ENCODE measurements around the gene BCAR3.

BCAR3 gene

GRCh38 chr1:93708734-93709481, 27.3 kb upstream of the BCAR3 start:
- Histone ChIP-seq H3K4me1 (ENCODE audit: insufficient read depth, poor library complexity, severe bottlenecking) (peaks cover 10% of the 10 kb centered on the region), H3K27me3 (ENCODE audit: insufficient read depth, poor library complexity, severe bottlenecking) (no peaks in the 10 kb centered on the region), H3K9me3 (ENCODE audit: severe bottlenecking) (no peaks in the 10 kb centered on the region), H3K27ac (ENCODE audit: poor library complexity, severe bottlenecking) (no peak overlapping the region), H3K36me3 (ENCODE audit: low read depth) (no peaks in the 10 kb centered on the region), H3K4me3 (ENCODE audit: severe bottlenecking) (no peak overlapping the region)
- ATAC-seq (ENCODE audit: low read depth) (no peak), DNase-seq (ENCODE audit: low spot score) (no peak)
- no peak for TF ChIP-seq CTCF (IDR thresholded peaks at IDR 0.05; ENCODE audit: poor library complexity, severe bottlenecking)

- no peaks in the 10 kb centered on the region for H3K27me3 ChIP-seq (ENCODE audit: insufficient read depth, poor library complexity, severe bottlenecking)
- H3K4me1 ChIP-seq (ENCODE audit: insufficient read depth, poor library complexity, severe bottlenecking) = peaks cover 19% of the 10 kb centered on the region
- DNase-seq (ENCODE audit: low spot score) (no peak), ATAC-seq (ENCODE audit: low read depth) (no peak)
- no peak overlapping the region for H3K4me3 ChIP-seq (ENCODE audit: severe bottlenecking)
- H3K27ac ChIP-seq (ENCODE audit: poor library complexity, severe bottlenecking) = no peak overlapping the region
- H3K9me3 ChIP-seq (ENCODE audit: severe bottlenecking) = no peaks in the 10 kb centered on the region
- TF ChIP-seq CTCF (IDR thresholded peaks at IDR 0.05; ENCODE audit: poor library complexity, severe bottlenecking) = no peak
- no peaks in the 10 kb centered on the region for H3K36me3 ChIP-seq (ENCODE audit: low read depth)
These were observed 26.3 kb upstream of the BCAR3 start for GRCh38 chr1:93707956-93708355.

DNA sequence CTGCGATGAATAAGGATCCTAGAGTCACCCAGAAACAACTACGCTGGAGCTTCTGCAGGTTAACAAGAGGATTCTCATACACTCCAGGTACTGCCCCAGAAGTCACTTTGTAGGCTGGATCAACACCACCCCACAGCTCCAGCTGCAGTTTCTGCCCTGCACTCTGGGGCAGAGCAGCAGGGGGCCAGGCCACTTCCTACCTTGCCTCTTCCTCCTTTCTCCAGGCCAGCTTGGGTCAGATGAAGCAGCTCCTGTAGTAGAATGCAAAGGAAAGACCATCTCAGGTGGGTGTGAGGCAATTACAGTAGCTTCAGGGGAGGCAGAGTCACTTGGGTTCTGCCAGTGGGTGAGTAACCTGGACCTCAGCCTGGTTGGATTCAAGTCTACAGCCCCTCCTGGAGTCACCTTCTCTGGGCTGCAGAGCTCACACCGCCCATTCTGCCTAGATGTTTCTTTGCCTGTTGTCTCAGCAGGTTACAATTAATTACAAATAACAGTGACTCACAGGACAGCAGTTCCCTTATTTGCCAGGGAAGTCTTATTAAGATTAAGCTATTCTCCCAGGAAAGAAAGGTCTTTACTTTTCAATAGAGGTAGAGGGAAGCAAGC, 24.4 kb upstream of the BCAR3 start:
- no peak overlapping the region for H3K4me3 ChIP-seq (ENCODE audit: severe bottlenecking)
- no peaks in the 10 kb centered on the region for H3K9me3 ChIP-seq (ENCODE audit: severe bottlenecking)
- peaks cover 3% of the 10 kb centered on the region for H3K36me3 ChIP-seq (ENCODE audit: low read depth)
- H3K4me1 ChIP-seq (ENCODE audit: insufficient read depth, poor library complexity, severe bottlenecking) = peaks cover 37% of the 10 kb centered on the region
- DNase-seq (ENCODE audit: low spot score) (no peak), ATAC-seq (ENCODE audit: low read depth) (no peak)
- no peak for TF ChIP-seq CTCF (IDR thresholded peaks at IDR 0.05; ENCODE audit: poor library complexity, severe bottlenecking)
- peak overlapping the region; percentile 12 for H3K27ac ChIP-seq (ENCODE audit: poor library complexity, severe bottlenecking)
- H3K27me3 ChIP-seq (ENCODE audit: insufficient read depth, poor library complexity, severe bottlenecking) = no peaks in the 10 kb centered on the region

DNA sequence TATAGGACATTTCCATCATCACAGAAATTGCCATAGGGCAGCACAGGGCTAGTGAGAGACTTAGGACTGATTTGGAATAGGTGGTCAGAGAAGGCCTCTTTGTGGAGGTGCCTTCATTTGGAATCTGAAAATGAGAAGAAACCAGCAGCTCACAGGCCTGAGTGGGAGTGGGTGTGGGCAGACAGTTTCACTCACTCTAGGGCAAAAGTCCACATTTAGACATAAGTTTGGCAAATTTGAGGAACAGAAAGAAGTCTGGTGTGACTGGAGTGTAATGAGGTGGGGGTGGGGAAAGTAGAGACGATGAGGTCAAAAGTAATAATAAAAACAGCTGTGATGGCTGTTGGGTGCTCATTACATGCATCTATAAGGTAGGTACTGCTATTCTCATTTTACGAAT, 22.4 kb upstream of the BCAR3 start:
- peak overlapping the region; percentile 99 for H3K27ac ChIP-seq (ENCODE audit: poor library complexity, severe bottlenecking)
- DNase-seq (ENCODE audit: low spot score) (no peak), ATAC-seq (ENCODE audit: low read depth) (no peak)
- H3K27me3 ChIP-seq (ENCODE audit: insufficient read depth, poor library complexity, severe bottlenecking) = no peaks in the 10 kb centered on the region
- no peak for TF ChIP-seq CTCF (IDR thresholded peaks at IDR 0.05; ENCODE audit: poor library complexity, severe bottlenecking)
- H3K9me3 ChIP-seq (ENCODE audit: severe bottlenecking) = no peaks in the 10 kb centered on the region
- peaks cover 6% of the 10 kb centered on the region for H3K36me3 ChIP-seq (ENCODE audit: low read depth)
- H3K4me1 ChIP-seq (ENCODE audit: insufficient read depth, poor library complexity, severe bottlenecking) = peaks cover 50% of the 10 kb centered on the region
- H3K4me3 ChIP-seq (ENCODE audit: severe bottlenecking) = no peak overlapping the region

GRCh38 chr1:93703643-93704042, 22.0 kb upstream of the BCAR3 start:
- no peak for DNase-seq (ENCODE audit: low spot score)
- Histone ChIP-seq H3K4me3 (ENCODE audit: severe bottlenecking) (no peak overlapping the region), H3K4me1 (ENCODE audit: insufficient read depth, poor library complexity, severe bottlenecking) (peaks cover 54% of the 10 kb centered on the region), H3K9me3 (ENCODE audit: severe bottlenecking) (no peaks in the 10 kb centered on the region), H3K27ac (ENCODE audit: poor library complexity, severe bottlenecking) (peak overlapping the region; percentile 99), H3K36me3 (ENCODE audit: low read depth) (peaks cover 6% of the 10 kb centered on the region), H3K27me3 (ENCODE audit: insufficient read depth, poor library complexity, severe bottlenecking) (no peaks in the 10 kb centered on the region)
- ATAC-seq (ENCODE audit: low read depth) = no peak
- no peak for TF ChIP-seq CTCF (IDR thresholded peaks at IDR 0.05; ENCODE audit: poor library complexity, severe bottlenecking)

Measured in RWPE2 (cell line).